Activated B cell treated with CpG ODN at 0.5 μM for 24 hours (primary cell): ENCODE data around the gene KDELR3. TPM values are rescaled to one million over a fixed set of nuclear protein-coding genes. Genes with fewer than 3 reads are reported as not detected.

ENCODE experiments used
- ATAC-seq: fragments of 200-7000 bp; cut with Tn5 transposase; one replicate; pipeline ENCODE4 v1.10.0; 2021; ENCODE audit warnings: low read depth, mild to moderate bottlenecking, moderate library complexity
- CTCF ChIA-PET: fragments of 350-600 bp; sonication (Branson Sonifier 250); formaldehyde crosslinking; loops from one replicate; lab custom pipeline; 2021; ENCODE audit warnings: antibody characterized with exemption; lab: Charles Lee
- POLR2A ChIA-PET: fragments of 350-600 bp; sonication (Branson Sonifier 250); formaldehyde crosslinking; loops from one replicate; lab custom pipeline; 2021; ENCODE audit warnings: antibody characterized with exemption; lab: Charles Lee
- DNase-seq: peaks from one replicate; pipeline ENCODE4 v3.0.0; 2022
- H3K27ac Mint-ChIP-seq: one replicate; pipeline ENCODE4 v1.8.0; 2020; ENCODE audit warnings: mixed read lengths
- H3K27me3 Mint-ChIP-seq: one replicate; pipeline ENCODE4 v1.8.0; 2021; ENCODE audit warnings: mixed read lengths
- H3K36me3 Mint-ChIP-seq: one replicate; pipeline ENCODE4 v1.8.0; 2021; ENCODE audit warnings: low read depth, mixed read lengths
- H3K4me1 Mint-ChIP-seq: one replicate; pipeline ENCODE4 v1.8.0; 2021; ENCODE audit warnings: mixed read lengths
- H3K4me3 Mint-ChIP-seq: one replicate; pipeline ENCODE4 v1.8.0; 2020; ENCODE audit warnings: mild to moderate bottlenecking, mixed read lengths
- H3K9me3 Mint-ChIP-seq: one replicate; pipeline ENCODE4 v1.8.0; 2020; ENCODE audit warnings: mixed read lengths
- CTCF ChIP-seq: fragments of 200-600 bp; IDR thresholded peaks from one replicate; pipeline ENCODE4 v1.8.0; 2022; ENCODE audit warnings: antibody characterized with exemption, mild to moderate bottlenecking
- intact Hi-C: fragments of 100-400 bp; cut with micrococcal nuclease; formaldehyde crosslinking; loops from one replicate; pipeline ENCODE4 v1.15.1; 2024
- total RNA-seq: library from RNA; stranded (reverse); gene quantifications from 2 replicates; pipeline ENCODE4 v1.2.3, GENCODE V29; 2022

KDELR3 gene
- total RNA-seq, 1 donor from 2014 or later, result not detected

GRCh38 chr22:38531251-38531938 lies 63.5 kb downstream of the KDELR3 start:
- Mint-ChIP-seq H3K9me3 (no peaks in the 10 kb centered on the region), H3K4me1 (peaks cover 5% of the 10 kb centered on the region), H3K27ac (peak overlapping the region; percentile 83), H3K27me3 (no peaks in the 10 kb centered on the region), H3K4me3 (peak overlapping the region; percentile 35), H3K36me3 (no peaks in the 10 kb centered on the region)
- POLR2A ChIA-PET, result interaction anchor here (0.6 to 1.2 kb wide), 2 partner anchors 24 to 794 kb away, joined by 4 to 10 read pairs; no protein-coding TSS in a partner anchor
- peak; percentile 80 for ATAC-seq
- CTCF ChIA-PET, result no interaction called here
- intact Hi-C loops, result no loop called here
- no peak for TF ChIP-seq CTCF
- DNase-seq, result no peak

Other genes with a start within 250 kb of the KDELR3 start
- gene TMEM184B, start 195.1 kb upstream of the KDELR3 start, total RNA-seq, result 17.4 and 24.0 TPM in 2 replicates
- 80.6 and 85.2 TPM in 2 replicates for gene CSNK1E, start 150.7 kb upstream of the KDELR3 start, total RNA-seq
- gene KCNJ4, start 12.9 kb upstream of the KDELR3 start, total RNA-seq, result not detected in 2 replicates
- gene DDX17, start 38.2 kb downstream of the KDELR3 start, total RNA-seq, result 533 and 612 TPM in 2 replicates
- 0.54 and 0.91 TPM in 2 replicates for gene DMC1, start 102.1 kb downstream of the KDELR3 start, total RNA-seq
- gene FAM227A, start 188.3 kb downstream of the KDELR3 start, total RNA-seq, result 0.20 and 0.66 TPM in 2 replicates
- 7.3 and 14.1 TPM in 2 replicates for gene CBY1, start 188.5 kb downstream of the KDELR3 start, total RNA-seq
- gene TOMM22, start 213.9 kb downstream of the KDELR3 start, total RNA-seq, result 99.4 and 109 TPM in 2 replicates
- 39.3 and 45.2 TPM in 2 replicates for gene JOSD1, start 232.8 kb downstream of the KDELR3 start, total RNA-seq
- 90.6 and 103 TPM in 2 replicates for gene GTPBP1, start 237.8 kb downstream of the KDELR3 start, total RNA-seq